Measurements from ENCODE around the gene CBY2.

- TF ChIP-seq SIN3A (IDR thresholded peaks at IDR 0.05; ENCODE audit: low read depth, low read length) (no peak), NBN (IDR thresholded peaks at IDR 0.05) (no peak), TAF1 (IDR thresholded peaks at IDR 0.05; ENCODE audit: borderline replicate concordance, low read depth, low read length) (no peak), ZBTB40 (IDR thresholded peaks at IDR 0.05; ENCODE audit: borderline replicate concordance) (no peak), CTCF (IDR thresholded peaks at IDR 0.05 in 2 of 3, conservative IDR thresholded peaks at IDR 0.05 in 1 of 3; ENCODE audit: control insufficient read depth in 2 of 3, extremely low read depth in 1 of 3, insufficient read depth in 1 of 3, low read depth in 3 of 3, low read length in 3 of 3) (no peak), SREBF2 (IDR thresholded peaks at IDR 0.05; ENCODE audit: low read length) (no peak), CREM (IDR thresholded peaks at IDR 0.05; ENCODE audit: low read depth) (no peak), GABPA (IDR thresholded peaks at IDR 0.05; ENCODE audit: low read depth) (no peak), KDM1A (IDR thresholded peaks at IDR 0.05; ENCODE audit: borderline replicate concordance) (no peak), ZNF622 (IDR thresholded peaks at IDR 0.05) (no peak)
These were observed 43.4 kb upstream of the CBY2 start for GRCh38 chr13:45658586-45659235.

Data from GM12878 (cell line).